Endothelial cell of umbilical vein (primary cell): ENCODE measurements around the gene ENO2.

Source experiments
- EZH2 ChIP-seq: IDR thresholded peaks from 2 replicates; pipeline ENCODE4 v1.6.1; 2012; ENCODE audit warnings: borderline replicate concordance, low read depth, mild to moderate bottlenecking, moderate library complexity, low read length, inconsistent platforms; ENCODE audit not compliant: severe bottlenecking
- FOS ChIP-seq: IDR thresholded peaks from 2 replicates; pipeline ENCODE4 v1.6.1; 2011; ENCODE audit warnings: mild to moderate bottlenecking, low read length, moderate library complexity, borderline replicate concordance; ENCODE audit not compliant: insufficient read depth
- POLR2A ChIP-seq: IDR thresholded peaks from 2 replicates; pipeline ENCODE4 v1.6.1; 2012; ENCODE audit warnings: low read depth, mild to moderate bottlenecking, control low read depth, low read length
- POLR2AphosphoS5 ChIP-seq: IDR thresholded peaks from 2 replicates; pipeline ENCODE4 v1.6.1; 2012; ENCODE audit warnings: low read depth, mild to moderate bottlenecking, control low read depth, low read length, moderate library complexity; ENCODE audit not compliant: insufficient read depth
- TF ChIP-seq, protein P1 (sequence below), 2 donors: IDR thresholded peaks; 1 replicate in 1 of 2; 2 replicates in 1 of 2; pipeline ENCODE4 v1.5.1; 2011; ENCODE audit warnings: low read length in 2 of 2, mild to moderate bottlenecking in 2 of 2, moderate library complexity in 2 of 2, control low read depth in 1 of 2, inconsistent platforms in 1 of 2, low read depth in 1 of 2; ENCODE audit not compliant: insufficient read depth in 1 of 2; ENCODE audit errors: extremely low read depth in 1 of 2

DNA sequence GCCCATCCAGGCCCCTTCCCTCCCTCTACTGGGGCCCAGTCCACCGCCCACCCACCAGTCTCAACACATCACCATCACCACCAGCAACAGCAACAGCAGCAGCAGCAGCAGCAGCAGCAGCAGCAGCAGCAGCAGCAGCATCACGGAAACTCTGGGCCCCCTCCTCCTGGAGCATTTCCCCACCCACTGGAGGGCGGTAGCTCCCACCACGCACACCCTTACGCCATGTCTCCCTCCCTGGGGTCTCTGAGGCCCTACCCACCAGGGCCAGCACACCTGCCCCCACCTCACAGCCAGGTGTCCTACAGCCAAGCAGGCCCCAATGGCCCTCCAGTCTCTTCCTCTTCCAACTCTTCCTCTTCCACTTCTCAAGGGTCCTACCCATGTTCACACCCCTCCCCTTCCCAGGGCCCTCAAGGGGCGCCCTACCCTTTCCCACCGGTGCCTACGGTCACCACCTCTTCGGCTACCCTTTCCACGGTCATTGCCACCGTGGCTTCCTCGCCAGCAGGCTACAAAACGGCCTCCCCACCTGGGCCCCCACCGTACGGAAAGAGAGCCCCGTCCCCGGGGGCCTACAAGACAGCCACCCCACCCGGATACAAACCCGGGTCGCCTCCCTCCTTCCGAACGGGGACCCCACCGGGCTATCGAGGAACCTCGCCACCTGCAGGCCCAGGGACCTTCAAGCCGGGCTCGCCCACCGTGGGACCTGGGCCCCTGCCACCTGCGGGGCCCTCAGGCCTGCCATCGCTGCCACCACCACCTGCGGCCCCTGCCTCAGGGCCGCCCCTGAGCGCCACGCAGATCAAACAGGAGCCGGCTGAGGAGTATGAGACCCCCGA, 22.5 kb downstream of the ENO2 start:
- TF ChIP-seq, protein P1, sequence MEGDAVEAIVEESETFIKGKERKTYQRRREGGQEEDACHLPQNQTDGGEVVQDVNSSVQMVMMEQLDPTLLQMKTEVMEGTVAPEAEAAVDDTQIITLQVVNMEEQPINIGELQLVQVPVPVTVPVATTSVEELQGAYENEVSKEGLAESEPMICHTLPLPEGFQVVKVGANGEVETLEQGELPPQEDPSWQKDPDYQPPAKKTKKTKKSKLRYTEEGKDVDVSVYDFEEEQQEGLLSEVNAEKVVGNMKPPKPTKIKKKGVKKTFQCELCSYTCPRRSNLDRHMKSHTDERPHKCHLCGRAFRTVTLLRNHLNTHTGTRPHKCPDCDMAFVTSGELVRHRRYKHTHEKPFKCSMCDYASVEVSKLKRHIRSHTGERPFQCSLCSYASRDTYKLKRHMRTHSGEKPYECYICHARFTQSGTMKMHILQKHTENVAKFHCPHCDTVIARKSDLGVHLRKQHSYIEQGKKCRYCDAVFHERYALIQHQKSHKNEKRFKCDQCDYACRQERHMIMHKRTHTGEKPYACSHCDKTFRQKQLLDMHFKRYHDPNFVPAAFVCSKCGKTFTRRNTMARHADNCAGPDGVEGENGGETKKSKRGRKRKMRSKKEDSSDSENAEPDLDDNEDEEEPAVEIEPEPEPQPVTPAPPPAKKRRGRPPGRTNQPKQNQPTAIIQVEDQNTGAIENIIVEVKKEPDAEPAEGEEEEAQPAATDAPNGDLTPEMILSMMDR (IDR thresholded peaks at IDR 0.05; ENCODE audit: extremely low read depth in 1 of 2, insufficient read depth in 1 of 2, low read depth in 1 of 2, low read length in 2 of 2), result no peak
- no peak for TF ChIP-seq POLR2A
- TF ChIP-seq FOS, result no peak
- TF ChIP-seq EZH2, result no peak
- TF ChIP-seq POLR2AphosphoS5, result no peak
